ENCODE data around the gene USH1G. TPM values are rescaled to one million over a fixed set of nuclear protein-coding genes. Genes with fewer than 3 reads are reported as not detected.

Gene USH1G
- total and polyA plus RNA-seq, 2 of the 13 experiments (the other 11 are each of a cell fraction or from before 2014, with no cell fraction given): 0.04 TPM; not detected in 1

- TF ChIP-seq CEBPZ (IDR thresholded peaks at IDR 0.05; ENCODE audit: low read length): no peak
- TF ChIP-seq TFDP1 (CRISPR knock-in tag; IDR thresholded peaks at IDR 0.05; ENCODE audit: borderline replicate concordance): peak; percentile 81; the same call in 1 of the 2 replicates
- TF ChIP-seq ZNF768 (CRISPR knock-in tag; IDR thresholded peaks at IDR 0.05): peak; percentile 74; the same call in 1 of the 2 replicates
- TF ChIP-seq NR2C2 (CRISPR knock-in tag; IDR thresholded peaks at IDR 0.05; ENCODE audit: borderline replicate concordance): peak; percentile 21; the same call in 1 of the 2 replicates
- peak; percentile 61; the same call in 1 of the 2 replicates for TF ChIP-seq ZNF83 (CRISPR knock-in tag; IDR thresholded peaks at IDR 0.05; ENCODE audit: borderline replicate concordance)
- TF ChIP-seq FOXA1 (IDR thresholded peaks at IDR 0.05): peak; percentile 46; the same call in 1 of the 2 replicates
- peak; percentile 98 for TF ChIP-seq FOXA1 (CRISPR knock-in tag; IDR thresholded peaks at IDR 0.05)
- TF ChIP-seq ZNF24 (IDR thresholded peaks at IDR 0.05): no peak
- TF ChIP-seq TFDP2 (CRISPR knock-in tag; IDR thresholded peaks at IDR 0.05): peak; percentile 58; the same call in 1 of the 2 replicates
- TF ChIP-seq MAF1 (CRISPR knock-in tag; IDR thresholded peaks at IDR 0.05; ENCODE audit: borderline replicate concordance): no peak; the same call in 1 of the 2 replicates
- TF ChIP-seq ZSCAN5A (CRISPR knock-in tag; IDR thresholded peaks at IDR 0.05; ENCODE audit: borderline replicate concordance): no peak
- TF ChIP-seq REXO4 (CRISPR knock-in tag; IDR thresholded peaks at IDR 0.05; ENCODE audit: borderline replicate concordance): no peak
- no peak for TF ChIP-seq ZBTB44 (CRISPR knock-in tag; IDR thresholded peaks at IDR 0.05)
- peak; percentile 78 for TF ChIP-seq UBTF (CRISPR knock-in tag; IDR thresholded peaks at IDR 0.05)
- no peak for TF ChIP-seq POLR2AphosphoS2 (IDR thresholded peaks at IDR 0.05; ENCODE audit: low read depth, low read length)
- TF ChIP-seq THAP11 (CRISPR knock-in tag; IDR thresholded peaks at IDR 0.05): 0 out of 2 replicates have a peak, but pooled peaks have one; percentile 54
Observed at GRCh38 chr17:74972107-74972972, 49.3 kb upstream of the USH1G start, which contains the start of gene HID1 (continued).

All from HepG2 (cell line).